ENCODE results near the gene BLMH. TPM values are rescaled to one million over a fixed set of nuclear protein-coding genes. Genes with fewer than 3 reads are reported as not detected.

BLMH gene
- total and polyA plus RNA-seq, 10 of the 15 experiments (the other 5 are each of a cell fraction or from before 2014, with no cell fraction given), result 16.1 to 63.9 (median 54.0) TPM

GRCh38 chr17:30220414-30220813 lies 71.3 kb downstream of the BLMH start:
- no peaks in the 10 kb centered on the region for H3K36me3 ChIP-seq (ENCODE audit: control insufficient read depth in 2 of 2, insufficient read depth in 2 of 2, low read length in 1 of 2)
- FAIRE-seq (no peak), DNase-seq (ENCODE audit: low read depth, low spot score) (no peak), ATAC-seq (no peak)
- ChIA-PET RAD21 (ENCODE audit: unreplicated experiment) (no interaction called here), POLR2A (interaction anchor here (0.6 kb wide), 1 partner anchor 40 kb away, joined by 3 read pairs; no protein-coding TSS in a partner anchor), SMC1A (ENCODE audit: uncharacterized antibody, unreplicated experiment) (interaction anchor here (1.0 to 1.2 kb wide), 2 partner anchors 16 to 37 kb away, joined by 3 to 4 read pairs; no protein-coding TSS in a partner anchor), CTCF (interaction anchor here (1.0 to 1.3 kb wide), 3 partner anchors 16 to 35 kb away, joined by 3 to 4 read pairs (median 3); no protein-coding TSS in a partner anchor)
- no peaks in the 10 kb centered on the region for H3K79me2 ChIP-seq (ENCODE audit: control insufficient read depth, insufficient read depth, low read length)
- H3K9me3 ChIP-seq (replicated peaks; ENCODE audit: control insufficient read depth, insufficient read depth, low read length), result no peaks in the 10 kb centered on the region
- no peaks in the 10 kb centered on the region for H3K27me3 ChIP-seq (replicated peaks in 1 of 2; ENCODE audit: control insufficient read depth in 2 of 2, insufficient read depth in 2 of 2, low read length in 1 of 2)
- no peak overlapping the region for H3K9ac ChIP-seq (ENCODE audit: control insufficient read depth, insufficient read depth, low read length)
- in situ Hi-C loops (cut with MboI) (no loop called here), intact Hi-C loops (cut with micrococcal nuclease; ENCODE audit: unreplicated experiment) (no loop called here)
- no peaks in the 10 kb centered on the region for H4K20me1 ChIP-seq (ENCODE audit: control insufficient read depth, insufficient read depth)
- no peak overlapping the region for H2AFZ ChIP-seq (ENCODE audit: control insufficient read depth, low read depth, low read length)
- H3K27ac ChIP-seq (ENCODE audit: control insufficient read depth, insufficient read depth), result no peak overlapping the region
- BruUV-seq (replicated peaks), result no TSS peak
- 70% methylated on average over 5 of the region's 5 CpGs for WGBS (ENCODE audit: insufficient coverage, insufficient replicate concordance, low lambda C conversion rate, missing lambda C conversion rate)
- no peak overlapping the region for H3K4me3 ChIP-seq
- no peak for TF ChIP-seq ZNF622 (IDR thresholded peaks at IDR 0.05)
- H3K4me2 ChIP-seq (ENCODE audit: control insufficient read depth, insufficient read depth), result no peak overlapping the region
- peaks cover 5% of the 10 kb centered on the region; the same call in 1 of the 2 replicates for H3K4me1 ChIP-seq (ENCODE audit: control insufficient read depth, insufficient read depth, low read length)

- 93% methylated on average over 7 of the region's 7 CpGs for WGBS (ENCODE audit: insufficient coverage, insufficient replicate concordance, low lambda C conversion rate, missing lambda C conversion rate)
- no peak overlapping the region for H3K4me2 ChIP-seq (ENCODE audit: control insufficient read depth, insufficient read depth)
- SMC1A ChIA-PET (ENCODE audit: uncharacterized antibody, unreplicated experiment), result interaction anchor here (1.0 to 1.2 kb wide), 2 partner anchors 16 to 37 kb away, joined by 3 to 4 read pairs; no protein-coding TSS in a partner anchor
- H3K27me3 ChIP-seq (replicated peaks in 1 of 2; ENCODE audit: control insufficient read depth in 2 of 2, insufficient read depth in 2 of 2, low read length in 1 of 2), result no peaks in the 10 kb centered on the region
- no peak overlapping the region for H3K9ac ChIP-seq (ENCODE audit: control insufficient read depth, insufficient read depth, low read length)
- FAIRE-seq, result no peak
- in situ Hi-C loops (cut with MboI), result no loop called here
- no peak for DNase-seq (ENCODE audit: low read depth, low spot score)
- no peak for ATAC-seq
- no peaks in the 10 kb centered on the region for H3K79me2 ChIP-seq (ENCODE audit: control insufficient read depth, insufficient read depth, low read length)
- CTCF ChIA-PET, result interaction anchor here (1.0 to 1.3 kb wide), 5 partner anchors 15 to 115 kb away, joined by 3 to 4 read pairs (median 3); no protein-coding TSS in a partner anchor
- H3K27ac ChIP-seq (ENCODE audit: control insufficient read depth, insufficient read depth), result no peak overlapping the region
- RAD21 ChIA-PET (ENCODE audit: unreplicated experiment), result interaction anchor here (0.6 kb wide), 1 partner anchor 30 kb away, joined by 3 read pairs; no protein-coding TSS in a partner anchor
- intact Hi-C loops (cut with micrococcal nuclease; ENCODE audit: unreplicated experiment), result no loop called here
- H3K36me3 ChIP-seq (ENCODE audit: control insufficient read depth in 2 of 2, insufficient read depth in 2 of 2, low read length in 1 of 2), result no peaks in the 10 kb centered on the region
- H2AFZ ChIP-seq (ENCODE audit: control insufficient read depth, low read depth, low read length), result no peak overlapping the region
- no peak overlapping the region for H3K4me3 ChIP-seq
- H4K20me1 ChIP-seq (ENCODE audit: control insufficient read depth, insufficient read depth), result no peaks in the 10 kb centered on the region
- POLR2A ChIA-PET, result interaction anchor here (0.7 to 1.0 kb wide), 2 partner anchors 16 to 108 kb away, joined by 3 read pairs; no protein-coding TSS in a partner anchor
- peaks cover 5% of the 10 kb centered on the region; the same call in 1 of the 2 replicates for H3K4me1 ChIP-seq (ENCODE audit: control insufficient read depth, insufficient read depth, low read length)
- H3K9me3 ChIP-seq (replicated peaks; ENCODE audit: control insufficient read depth, insufficient read depth, low read length), result no peaks in the 10 kb centered on the region
- BruUV-seq (replicated peaks), result no TSS peak
- TF ChIP-seq RBBP5 (conservative IDR thresholded peaks at IDR 0.05) (no peak), PRDM15 (CRISPR knock-in tag; IDR thresholded peaks at IDR 0.05) (no peak), CREB1 (IDR thresholded peaks at IDR 0.05; ENCODE audit: low read depth) (no peak), MTA2 (IDR thresholded peaks at IDR 0.05; ENCODE audit: low read depth) (no peak), HDGF (IDR thresholded peaks at IDR 0.05) (no peak), BMI1 (IDR thresholded peaks at IDR 0.05; ENCODE audit: borderline replicate concordance) (no peak), CBFB (IDR thresholded peaks at IDR 0.05; ENCODE audit: low read depth) (no peak), NFYA (IDR thresholded peaks at IDR 0.05; ENCODE audit: borderline replicate concordance, low read depth, low read length) (no peak), SREBF1 (IDR thresholded peaks at IDR 0.05; ENCODE audit: low read length) (no peak), SMARCA5 (IDR thresholded peaks at IDR 0.05) (no peak), SIX5 (IDR thresholded peaks at IDR 0.05; ENCODE audit: low read depth, low read length, severe bottlenecking) (no peak), ESRRA (IDR thresholded peaks at IDR 0.05; ENCODE audit: low read length) (no peak), PKNOX1 (IDR thresholded peaks at IDR 0.05) (no peak), MXI1 (IDR thresholded peaks at IDR 0.05; ENCODE audit: low read depth, low read length) (no peak)
Observed at GRCh38 chr17:30219833-30220232, 71.9 kb downstream of the BLMH start.

All from GM12878 (cell line).